Keratinocyte (primary cell): ENCODE measurements around the gene CBX7. TPM values are rescaled to one million over a fixed set of nuclear protein-coding genes. Genes with fewer than 3 reads are reported as not detected.

Source experiments
- DNase-seq: peaks from one replicate; pipeline ENCODE4 v3.0.0-alpha.2; 2011; ENCODE audit warnings: low read depth, missing footprints, low spot score
- FAIRE-seq: peaks from 2 replicates; lab custom pipeline; 2011; peaks lifted over from hg19 to GRCh38; lab: Jason Lieb, UNC
- H2AFZ ChIP-seq: 2 replicates; pipeline ENCODE4 v1.6.0; 2012; ENCODE audit warnings: low read length, control low read depth, inconsistent platforms; ENCODE audit not compliant: control insufficient read depth
- H3K27ac ChIP-seq: 2 replicates; pipeline ENCODE4 v1.5.1; 2011; ENCODE audit warnings: low read length; ENCODE audit not compliant: control insufficient read depth, insufficient read depth
- H3K27me3 ChIP-seq: 3 replicates; pipeline ENCODE4 v1.6.0; 2011; ENCODE audit warnings: low read length; ENCODE audit not compliant: control insufficient read depth, insufficient read depth; ENCODE audit errors: extremely low read depth
- H3K36me3 ChIP-seq, 2 experiments: 2 replicates in 1 of 2; 3 replicates in 1 of 2; pipeline ENCODE4 v1.5.1; 2011; ENCODE audit warnings: low read length in 2 of 2, mild to moderate bottlenecking in 1 of 2; ENCODE audit not compliant: control insufficient read depth in 2 of 2, insufficient read depth in 2 of 2; ENCODE audit errors: extremely low read depth in 1 of 2
- H3K4me1 ChIP-seq: 3 replicates; pipeline ENCODE4 v1.5.1; 2011; ENCODE audit warnings: low read length; ENCODE audit not compliant: control insufficient read depth, insufficient read depth; ENCODE audit errors: extremely low read depth
- H3K4me2 ChIP-seq: 3 replicates; pipeline ENCODE4 v1.6.0; 2011; ENCODE audit warnings: low read depth, low read length; ENCODE audit not compliant: control insufficient read depth, insufficient read depth; ENCODE audit errors: extremely low read depth
- H3K4me3 ChIP-seq, 3 experiments: fragments of 200-600 bp in 1 of 3; sonication (generic) in 1 of 3; 2 replicates in 2 of 3; 3 replicates in 1 of 3; pipeline ENCODE4 v1.5.1; 2011 to 2016; ENCODE audit warnings: low read length in 3 of 3, mild to moderate bottlenecking in 3 of 3, control low read depth in 2 of 3, inconsistent platforms in 1 of 3, low read depth in 1 of 3, mixed read lengths in 1 of 3, mixed run types in 1 of 3, moderate library complexity in 1 of 3; ENCODE audit not compliant: control insufficient read depth in 2 of 3, insufficient read depth in 2 of 3; ENCODE audit errors: extremely low read depth in 1 of 3
- H3K79me2 ChIP-seq: 2 replicates; pipeline ENCODE4 v1.6.0; 2012; ENCODE audit warnings: low read length; ENCODE audit not compliant: control insufficient read depth, insufficient read depth
- H3K9ac ChIP-seq: 3 replicates; pipeline ENCODE4 v1.6.0; 2011; ENCODE audit warnings: low read length; ENCODE audit not compliant: control insufficient read depth, insufficient read depth; ENCODE audit errors: extremely low read depth
- H3K9me1 ChIP-seq: 3 replicates; pipeline ENCODE4 v1.6.0; 2011; ENCODE audit warnings: low read length; ENCODE audit not compliant: control insufficient read depth, insufficient read depth; ENCODE audit errors: extremely low read depth
- H3K9me3 ChIP-seq: 2 replicates; pipeline ENCODE4 v1.5.1; 2012; ENCODE audit warnings: low read depth, low read length; ENCODE audit not compliant: control insufficient read depth
- H4K20me1 ChIP-seq: 3 replicates; pipeline ENCODE4 v1.6.0; 2011; ENCODE audit warnings: low read length; ENCODE audit not compliant: control insufficient read depth, insufficient read depth; ENCODE audit errors: extremely low read depth
- CTCF ChIP-seq, 3 experiments: IDR thresholded peaks in 1 of 3; conservative IDR thresholded peaks in 1 of 3; optimal IDR thresholded peaks in 1 of 3; 2 replicates in 2 of 3; 3 replicates in 1 of 3; pipeline versions ENCODE3 to v1.5.1; 2011; ENCODE audit warnings: low read length in 3 of 3, mild to moderate bottlenecking in 3 of 3, moderate library complexity in 2 of 3, control low read depth in 1 of 3, inconsistent platforms in 1 of 3; ENCODE audit not compliant: insufficient read depth in 2 of 3; ENCODE audit errors: extremely low read depth in 1 of 3
- EZH2 ChIP-seq: IDR thresholded peaks from one replicate; pipeline ENCODE4 v1.6.1; 2012; ENCODE audit warnings: inconsistent platforms, mild to moderate bottlenecking, low read length, moderate library complexity
- dilution Hi-C: fragments of 300-500 bp; cut with MboI; formaldehyde crosslinking; loops from one replicate; pipeline ENCODE4 v1.7.0; 2020; ENCODE audit warnings: low sequenced_read_pairs; ENCODE audit not compliant: extremely low pct_ligation_motif_present
- polyA plus RNA-seq, 5 experiments: library from polyadenylated mRNA; depleted of rRNA in 3 of 5; stranded (reverse) in 3 of 5; stranded (forward) in 1 of 5; unstranded in 1 of 5; fragments of >200 nt; gene quantifications; 1 replicate in 1 of 5; 2 replicates in 3 of 5; 3 replicates in 1 of 5; pipeline versions ENCODE4 v1.2.1 to v1.2.3, GENCODE V29; 2011 to 2012; ENCODE audit warnings: missing spikeins in 2 of 5, low read depth in 1 of 5, low replicate concordance in 1 of 5

The CBX7 gene
- polyA plus RNA-seq, 1 donor (not counting 4 experiments of a cell fraction or from before 2014, with no cell fraction given): 1.3 TPM

- dilution Hi-C loops: no loop called here
Observed at GRCh38 chr22:39092111-39092862, 60.2 kb downstream of the CBX7 start.

DNA sequence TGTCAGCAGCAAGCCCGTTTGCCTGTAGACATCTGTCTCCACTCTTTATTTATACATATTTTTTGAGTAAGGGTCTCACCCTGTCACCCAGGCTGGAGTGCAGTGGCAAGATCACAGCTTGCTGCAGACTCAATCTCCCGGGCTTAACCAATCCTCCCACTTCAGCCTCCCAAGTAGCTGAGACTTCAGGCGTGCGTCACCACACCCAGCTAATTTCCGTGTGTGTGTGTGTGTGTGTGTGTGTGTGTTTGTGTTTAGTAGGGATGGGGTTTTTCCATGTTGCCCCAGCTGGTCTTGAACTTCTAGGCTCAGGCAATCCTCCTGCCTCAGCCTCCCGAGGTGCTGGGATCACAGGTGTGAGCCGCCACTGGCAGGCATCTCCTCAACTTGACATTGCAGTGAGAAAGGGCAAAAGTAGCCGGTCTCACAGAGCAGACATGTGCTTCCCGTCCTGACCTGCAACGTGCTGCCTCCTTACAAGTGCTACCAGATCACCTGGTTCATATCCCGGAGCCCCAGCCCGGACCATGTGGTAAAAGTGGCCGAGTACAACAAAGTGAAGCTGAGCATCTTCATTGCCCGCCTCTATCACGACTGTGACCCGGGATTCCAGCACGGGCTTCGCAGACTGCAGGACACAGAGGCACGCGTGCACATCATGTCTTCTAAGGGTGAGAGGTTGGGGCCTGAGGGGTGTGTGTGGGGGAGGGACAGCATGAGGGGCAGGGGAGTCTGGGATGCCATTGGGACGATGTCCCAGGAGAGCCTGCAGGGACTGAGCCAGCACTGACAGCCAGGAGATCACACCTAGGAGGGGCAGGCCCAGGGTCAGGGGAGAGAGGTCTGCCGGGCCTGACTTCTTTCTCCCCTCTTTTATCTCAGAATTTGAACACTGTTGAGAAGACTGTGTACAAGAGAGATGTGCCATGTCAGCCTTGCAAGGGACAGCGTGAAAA is 61.1 kb downstream of the CBX7 start:
- Histone ChIP-seq H3K9ac (no peak overlapping the region), H3K9me1 (no peaks in the 10 kb centered on the region), H4K20me1 (no peaks in the 10 kb centered on the region), H3K4me2 (peak overlapping the region; percentile 71), H3K27me3 (no peaks in the 10 kb centered on the region), H3K36me3 (no peaks in the 10 kb centered on the region), H3K4me3 (no peak overlapping the region), H3K4me1 (peaks cover 25% of the 10 kb centered on the region), H3K9me3 (no peaks in the 10 kb centered on the region), H2AFZ (no peak overlapping the region), H3K79me2 (no peaks in the 10 kb centered on the region), H3K27ac (no peak overlapping the region)
- TF ChIP-seq EZH2 (no peak), CTCF (optimal IDR thresholded peaks at IDR 0.05 in 1 of 3, IDR thresholded peaks at IDR 0.05 in 1 of 3, conservative IDR thresholded peaks at IDR 0.05 in 1 of 3; ENCODE audit: extremely low read depth in 1 of 3, insufficient read depth in 2 of 3, low read length in 3 of 3) (no peak)
- FAIRE-seq: no peak
- no peak for DNase-seq
- dilution Hi-C loops: no loop called here

More at GRCh38 chr22:39092111-39092862, 60.2 kb downstream of the CBX7 start:
- Histone ChIP-seq H3K9me1 (no peaks in the 10 kb centered on the region), H3K4me2 (no peak overlapping the region), H3K27ac (no peak overlapping the region), H2AFZ (no peak overlapping the region), H3K9me3 (no peaks in the 10 kb centered on the region), H3K27me3 (no peaks in the 10 kb centered on the region), H3K79me2 (no peaks in the 10 kb centered on the region), H3K4me3 (no peak overlapping the region), H3K9ac (no peak overlapping the region), H4K20me1 (no peaks in the 10 kb centered on the region), H3K4me1 (peaks cover 32% of the 10 kb centered on the region), H3K36me3 (no peaks in the 10 kb centered on the region)
- no peak for TF ChIP-seq EZH2
- TF ChIP-seq CTCF (optimal IDR thresholded peaks at IDR 0.05 in 1 of 3, IDR thresholded peaks at IDR 0.05 in 1 of 3, conservative IDR thresholded peaks at IDR 0.05 in 1 of 3; ENCODE audit: extremely low read depth in 1 of 3, insufficient read depth in 2 of 3, low read length in 3 of 3): no peak
- DNase-seq (no peak), FAIRE-seq (peak; percentile 53)
